Measurements from ENCODE around the gene CENPO. TPM values are rescaled to one million over a fixed set of nuclear protein-coding genes. Genes with fewer than 3 reads are reported as not detected.

The CENPO gene
- polyA plus RNA-seq, 3 donors = 1.6 to 2.6 (median 2.3) TPM

DNA sequence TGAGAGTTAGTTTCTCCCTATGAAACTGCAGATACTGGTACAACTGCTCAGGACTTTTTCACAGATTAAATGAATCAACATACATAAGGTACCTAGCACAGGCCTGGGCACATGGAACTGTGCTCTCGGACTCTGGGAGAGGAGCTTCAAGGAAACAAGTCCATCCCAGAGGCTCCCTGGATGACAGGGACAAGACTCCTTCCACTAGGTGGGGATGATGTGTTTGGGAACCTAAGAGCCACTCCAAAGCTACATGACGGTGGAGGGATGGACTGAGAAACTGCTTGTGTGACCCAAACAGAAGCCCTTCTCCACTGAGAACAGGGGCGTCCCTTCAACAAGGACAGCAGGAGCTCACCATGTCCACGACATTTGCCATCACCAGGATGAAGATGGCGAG lies 37.1 kb downstream of the CENPO start:
- intact Hi-C loops (cut with micrococcal nuclease) = no loop called here
- Mint-ChIP-seq H3K4me3 (no peak overlapping the region), H3K9me3 (no peaks in the 10 kb centered on the region), H3K27ac (no peak overlapping the region), H3K27me3 (ENCODE audit: low read depth in 3 of 3) (peaks cover 0 to 1% (median 0%) of the 10 kb centered on the region in 3 donors), H3K36me3 (peaks cover 10 to 29% of the 10 kb centered on the region in 2 donors), H3K4me1 (peaks cover 2% of the 10 kb centered on the region)
- no peaks in the 10 kb centered on the region for H3K9me3 ChIP-seq (replicated peaks in 1 of 2; ENCODE audit: control insufficient read depth in 1 of 2, insufficient read depth in 1 of 2, low read length in 2 of 2)
- H3K79me2 ChIP-seq (ENCODE audit: insufficient read depth, low read length) = no peaks in the 10 kb centered on the region
- H3K27me3 ChIP-seq (ENCODE audit: control insufficient read depth in 2 of 2, insufficient read depth in 2 of 2, low read length in 2 of 2) = no peaks in the 10 kb centered on the region
- no peak overlapping the region for H3K4me2 ChIP-seq (replicated peaks; ENCODE audit: extremely low read depth, low read length, poor library complexity, severe bottlenecking)
- H3K4me3 ChIP-seq (replicated peaks in 1 of 3; ENCODE audit: low read depth in 2 of 3, low read length in 3 of 3) = no peak overlapping the region
- no peaks in the 10 kb centered on the region for H3K4me1 ChIP-seq (ENCODE audit: control insufficient read depth in 1 of 2, insufficient read depth in 2 of 2, low read length in 2 of 2)
- no peaks in the 10 kb centered on the region for H4K20me1 ChIP-seq (ENCODE audit: insufficient read depth, low read length)
- no peak overlapping the region for H3K9ac ChIP-seq (ENCODE audit: insufficient read depth, low read length, poor library complexity, severe bottlenecking)
- TF ChIP-seq, protein P1, sequence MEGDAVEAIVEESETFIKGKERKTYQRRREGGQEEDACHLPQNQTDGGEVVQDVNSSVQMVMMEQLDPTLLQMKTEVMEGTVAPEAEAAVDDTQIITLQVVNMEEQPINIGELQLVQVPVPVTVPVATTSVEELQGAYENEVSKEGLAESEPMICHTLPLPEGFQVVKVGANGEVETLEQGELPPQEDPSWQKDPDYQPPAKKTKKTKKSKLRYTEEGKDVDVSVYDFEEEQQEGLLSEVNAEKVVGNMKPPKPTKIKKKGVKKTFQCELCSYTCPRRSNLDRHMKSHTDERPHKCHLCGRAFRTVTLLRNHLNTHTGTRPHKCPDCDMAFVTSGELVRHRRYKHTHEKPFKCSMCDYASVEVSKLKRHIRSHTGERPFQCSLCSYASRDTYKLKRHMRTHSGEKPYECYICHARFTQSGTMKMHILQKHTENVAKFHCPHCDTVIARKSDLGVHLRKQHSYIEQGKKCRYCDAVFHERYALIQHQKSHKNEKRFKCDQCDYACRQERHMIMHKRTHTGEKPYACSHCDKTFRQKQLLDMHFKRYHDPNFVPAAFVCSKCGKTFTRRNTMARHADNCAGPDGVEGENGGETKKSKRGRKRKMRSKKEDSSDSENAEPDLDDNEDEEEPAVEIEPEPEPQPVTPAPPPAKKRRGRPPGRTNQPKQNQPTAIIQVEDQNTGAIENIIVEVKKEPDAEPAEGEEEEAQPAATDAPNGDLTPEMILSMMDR (IDR thresholded peaks at IDR 0.05) = no peak
- peaks cover 2 to 4% of the 10 kb centered on the region in 2 donors for H3K36me3 ChIP-seq (replicated peaks in 1 of 2; ENCODE audit: control insufficient read depth in 1 of 2, insufficient read depth in 2 of 2, low read length in 2 of 2)
- H3K27ac ChIP-seq (ENCODE audit: low read depth in 1 of 2, low read length in 2 of 2) = no peak overlapping the region
- no peak overlapping the region for H2AFZ ChIP-seq (ENCODE audit: insufficient read depth, low read depth, low read length, poor library complexity, severe bottlenecking)
- WGBS (ENCODE audit: insufficient coverage) = 100% methylated on average over 3 of the region's 5 CpGs
- no peak for DNase-seq

DNA sequence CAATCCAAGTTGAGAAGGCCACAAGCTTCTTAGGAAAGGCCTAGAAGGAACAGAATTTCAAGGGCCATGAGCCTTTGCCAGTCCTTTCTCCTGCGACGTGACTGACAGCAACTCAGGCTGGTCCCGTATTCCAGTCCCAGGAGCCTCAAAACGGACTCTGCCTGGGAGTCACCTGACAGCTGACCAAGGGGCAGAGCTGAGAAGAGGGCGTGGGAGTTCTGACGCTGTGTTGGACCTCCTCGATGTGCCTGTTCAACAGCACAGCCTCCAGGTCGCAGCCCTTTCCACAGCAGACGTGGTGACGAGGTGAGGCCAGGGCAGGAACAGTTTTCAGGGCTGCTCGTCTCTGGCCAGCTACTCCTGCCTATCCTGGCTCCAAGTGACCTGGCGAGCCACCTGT lies 37.6 kb downstream of the CENPO start:
- H3K4me3 Mint-ChIP-seq = no peak overlapping the region
- H3K27ac ChIP-seq (ENCODE audit: low read depth in 1 of 2, low read length in 2 of 2) = no peak overlapping the region
- TF ChIP-seq, protein P1 (IDR thresholded peaks at IDR 0.05) = no peak
- H4K20me1 ChIP-seq (ENCODE audit: insufficient read depth, low read length) = no peaks in the 10 kb centered on the region
- H3K4me2 ChIP-seq (replicated peaks; ENCODE audit: extremely low read depth, low read length, poor library complexity, severe bottlenecking) = no peak overlapping the region
- H3K4me3 ChIP-seq (replicated peaks in 1 of 3; ENCODE audit: low read depth in 2 of 3, low read length in 3 of 3) = no peak overlapping the region
- H3K9ac ChIP-seq (ENCODE audit: insufficient read depth, low read length, poor library complexity, severe bottlenecking) = no peak overlapping the region
- H3K4me1 Mint-ChIP-seq = peaks cover 2% of the 10 kb centered on the region
- peaks cover 0 to 1% (median 0%) of the 10 kb centered on the region in 3 donors for H3K27me3 Mint-ChIP-seq (ENCODE audit: low read depth in 3 of 3)
- no peaks in the 10 kb centered on the region for H3K4me1 ChIP-seq (ENCODE audit: control insufficient read depth in 1 of 2, insufficient read depth in 2 of 2, low read length in 2 of 2)
- H3K27ac Mint-ChIP-seq = no peak overlapping the region
- H2AFZ ChIP-seq (ENCODE audit: insufficient read depth, low read depth, low read length, poor library complexity, severe bottlenecking) = no peak overlapping the region
- intact Hi-C loops (cut with micrococcal nuclease) = no loop called here
- H3K79me2 ChIP-seq (ENCODE audit: insufficient read depth, low read length) = no peaks in the 10 kb centered on the region
- no peaks in the 10 kb centered on the region for H3K9me3 Mint-ChIP-seq
- H3K36me3 Mint-ChIP-seq = peaks cover 8 to 28% of the 10 kb centered on the region in 2 donors
- no peaks in the 10 kb centered on the region for H3K9me3 ChIP-seq (replicated peaks in 1 of 2; ENCODE audit: control insufficient read depth in 1 of 2, insufficient read depth in 1 of 2, low read length in 2 of 2)
- no peak for DNase-seq
- WGBS (ENCODE audit: insufficient coverage) = 96% methylated on average over 12 of the region's 12 CpGs
- no peaks in the 10 kb centered on the region for H3K27me3 ChIP-seq (ENCODE audit: control insufficient read depth in 2 of 2, insufficient read depth in 2 of 2, low read length in 2 of 2)
- H3K36me3 ChIP-seq (replicated peaks in 1 of 2; ENCODE audit: control insufficient read depth in 1 of 2, insufficient read depth in 2 of 2, low read length in 2 of 2) = peaks cover 2 to 4% of the 10 kb centered on the region in 2 donors
